GM21786 (cell line): Measurements from ENCODE around the gene PWWP3B.
"Not testable (repeated sequence)": the region's sequence is repeated elsewhere in the genome, so short reads cannot be mapped to it uniquely, and the experiment has no call there.

Source experiments
- ATAC-seq: cut with Tn5 transposase; IDR thresholded peaks from one replicate; pipeline ENCODE4 v1.9.1; 2021; ENCODE audit not compliant: unreplicated experiment

The PWWP3B gene

DNA sequence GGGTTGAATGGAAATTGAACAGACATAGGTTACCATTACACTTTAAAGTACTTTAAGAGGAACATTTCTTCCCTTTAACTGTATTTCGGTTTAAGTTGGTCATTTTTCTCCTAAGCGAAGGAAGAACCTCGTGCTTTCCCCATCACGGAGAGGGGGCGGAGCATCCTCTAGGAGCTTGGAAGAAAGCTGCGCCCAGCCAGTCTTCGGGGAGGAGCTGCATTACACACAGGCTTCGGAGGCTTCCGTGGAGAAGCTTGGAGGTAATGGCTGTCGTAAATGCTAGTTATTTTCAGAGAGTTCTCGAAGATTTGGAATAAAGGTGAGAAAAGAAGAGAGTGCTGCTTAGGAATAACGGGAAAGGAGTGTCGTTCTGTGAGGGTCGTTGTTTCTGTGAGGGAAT lies at the start of gene PWWP3B:
Gene PWWP3B, plus strand, starts transcription at position 199 of the 400 bp plus-strand sequence. CDS start 37,128 bp downstream, outside the sequence.
- ATAC-seq, result no peak

DNA sequence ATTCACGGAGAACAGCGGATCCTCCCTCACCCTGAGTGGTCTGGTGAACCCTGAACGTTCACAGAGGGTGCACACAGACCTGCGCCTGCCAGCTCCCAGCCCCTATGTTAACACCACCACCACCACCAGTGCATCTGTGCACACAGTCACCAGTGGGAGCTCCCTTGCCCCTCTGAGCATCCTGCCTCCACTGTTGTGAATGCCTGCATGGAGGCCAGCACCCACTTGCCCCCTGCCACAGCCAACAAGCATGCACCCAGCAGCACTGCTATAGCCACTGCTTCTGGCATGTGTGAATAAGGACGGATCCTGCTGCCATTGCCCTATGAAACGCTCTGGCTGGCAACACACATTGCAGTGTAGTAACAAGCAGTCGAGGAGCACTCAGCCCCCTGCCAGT lies 29.1 kb upstream of the PWWP3B start:
- ATAC-seq, result no peak

DNA sequence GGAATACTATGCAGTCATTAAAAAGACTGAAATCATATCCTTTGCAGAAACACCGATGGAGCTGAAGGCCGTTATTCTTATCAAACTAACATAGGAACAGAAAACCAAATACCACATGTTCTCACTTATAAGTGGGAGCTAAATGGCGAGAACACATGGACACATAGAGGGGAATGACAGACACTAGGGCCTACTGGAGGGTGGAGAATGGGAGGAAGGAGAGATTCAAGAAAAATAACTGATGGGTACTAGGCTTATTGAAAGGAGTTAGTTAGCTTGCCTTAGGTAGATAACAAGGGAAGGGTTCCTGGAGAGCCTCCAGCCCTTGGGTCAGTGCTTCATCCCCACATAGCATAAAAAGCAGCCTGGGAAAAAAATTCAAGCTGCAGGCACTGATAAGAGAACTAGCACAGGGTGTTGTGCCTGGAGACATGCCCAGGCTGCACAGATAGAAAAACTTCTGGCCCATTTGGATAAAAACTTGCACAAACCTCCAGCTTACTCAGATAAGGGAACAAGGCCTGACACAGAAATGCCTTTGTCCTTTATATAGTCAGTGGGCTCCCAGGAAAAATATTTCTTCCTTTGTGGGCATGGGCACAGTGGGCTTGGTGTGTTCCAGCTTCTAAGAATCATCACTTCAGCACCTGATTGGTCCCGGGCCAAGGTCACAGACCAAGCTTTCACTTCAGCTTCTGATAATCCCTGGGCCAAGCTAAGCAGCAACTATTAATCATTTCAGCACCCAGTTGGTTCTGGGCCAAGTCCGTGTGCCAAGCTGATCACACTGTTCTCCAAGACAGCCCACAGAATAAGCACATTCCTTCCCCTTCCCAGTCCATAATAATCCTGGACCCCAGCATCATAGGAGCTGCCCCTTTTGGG lies 23.1 kb upstream of the PWWP3B start:
- ATAC-seq, result no peak

DNA sequence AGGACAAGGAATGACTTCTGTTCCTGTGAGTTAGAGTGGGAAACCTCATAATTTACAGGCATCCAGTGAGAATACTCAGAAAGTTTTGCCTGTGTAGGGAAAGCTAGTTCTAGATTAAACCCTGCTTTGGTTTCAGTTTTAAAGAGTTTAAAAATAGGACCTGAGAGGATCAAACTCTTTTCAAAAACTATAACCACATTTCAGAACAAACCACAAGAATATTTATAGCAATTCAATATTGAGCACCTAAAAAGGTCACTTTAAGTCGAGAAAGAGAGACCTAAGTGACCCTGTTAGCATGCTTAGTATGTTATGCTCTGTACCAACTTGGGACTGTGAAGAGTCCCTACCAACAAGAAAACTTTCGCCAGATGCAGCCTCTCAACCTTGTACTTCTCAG lies 17.4 kb upstream of the PWWP3B start:
- ATAC-seq, result no peak

DNA sequence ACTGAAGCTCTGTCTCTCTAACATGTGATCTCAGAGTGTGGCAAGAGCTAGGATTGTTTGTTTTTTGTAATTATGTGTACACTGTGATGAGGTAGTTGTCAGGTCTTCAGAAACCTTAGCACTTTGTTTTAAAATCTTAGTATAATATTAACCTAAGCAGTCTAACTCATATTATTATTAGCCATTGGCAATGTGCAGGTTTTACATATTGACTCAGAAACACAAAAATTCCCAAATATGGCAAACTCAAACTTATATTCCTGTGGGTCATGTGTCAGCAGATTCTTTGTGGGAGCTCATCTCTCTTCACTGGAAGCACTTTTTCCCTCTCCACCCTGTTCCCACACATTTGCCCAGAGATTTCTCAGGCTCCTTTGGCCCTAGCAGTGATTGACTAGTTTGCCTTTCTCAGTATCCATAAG lies 8.2 kb upstream of the PWWP3B start:
- no peak for ATAC-seq

DNA sequence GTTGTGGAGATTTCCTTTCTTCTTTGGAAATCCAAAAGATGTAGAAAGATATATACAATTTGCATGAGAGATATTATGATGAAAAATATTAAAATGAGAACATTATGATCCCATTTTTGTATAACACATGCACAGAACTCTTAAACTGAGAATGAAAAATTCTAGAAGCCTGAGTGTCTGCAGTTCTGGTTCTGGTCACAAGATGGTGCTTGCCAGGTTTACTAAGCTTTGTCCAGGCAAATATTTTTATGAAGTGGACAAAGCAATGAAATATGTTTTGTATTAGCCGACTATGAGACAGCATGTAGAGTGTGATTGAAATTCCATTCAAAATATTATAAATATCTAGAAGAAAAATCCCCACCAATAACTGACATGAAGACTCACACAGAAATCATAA lies 2.2 kb downstream of the PWWP3B start:
- no peak for ATAC-seq

DNA sequence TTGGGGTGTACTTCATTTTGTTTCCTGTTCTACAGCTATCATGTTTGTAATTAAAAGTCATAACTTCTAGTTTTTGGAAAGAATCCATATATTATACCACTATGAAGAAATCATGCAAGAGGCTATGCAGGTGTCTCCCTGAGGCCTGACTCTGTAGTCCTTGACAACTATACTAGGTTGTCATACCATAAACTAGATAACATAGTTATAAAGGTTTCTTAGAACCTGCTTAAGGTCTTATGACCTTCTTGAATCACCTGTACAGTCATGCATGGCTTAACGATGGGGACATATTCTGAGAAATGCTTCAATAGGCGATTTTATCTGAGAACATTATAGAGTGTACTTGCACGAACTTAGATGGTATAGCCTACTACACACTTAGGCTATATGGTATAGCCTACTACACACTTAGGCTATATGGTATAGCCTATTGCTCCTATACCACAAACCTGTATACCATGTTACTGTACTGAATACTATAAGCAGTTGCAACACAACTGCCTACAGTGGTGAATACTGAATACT lies 3.3 kb downstream of the PWWP3B start:
- no peak for ATAC-seq

DNA sequence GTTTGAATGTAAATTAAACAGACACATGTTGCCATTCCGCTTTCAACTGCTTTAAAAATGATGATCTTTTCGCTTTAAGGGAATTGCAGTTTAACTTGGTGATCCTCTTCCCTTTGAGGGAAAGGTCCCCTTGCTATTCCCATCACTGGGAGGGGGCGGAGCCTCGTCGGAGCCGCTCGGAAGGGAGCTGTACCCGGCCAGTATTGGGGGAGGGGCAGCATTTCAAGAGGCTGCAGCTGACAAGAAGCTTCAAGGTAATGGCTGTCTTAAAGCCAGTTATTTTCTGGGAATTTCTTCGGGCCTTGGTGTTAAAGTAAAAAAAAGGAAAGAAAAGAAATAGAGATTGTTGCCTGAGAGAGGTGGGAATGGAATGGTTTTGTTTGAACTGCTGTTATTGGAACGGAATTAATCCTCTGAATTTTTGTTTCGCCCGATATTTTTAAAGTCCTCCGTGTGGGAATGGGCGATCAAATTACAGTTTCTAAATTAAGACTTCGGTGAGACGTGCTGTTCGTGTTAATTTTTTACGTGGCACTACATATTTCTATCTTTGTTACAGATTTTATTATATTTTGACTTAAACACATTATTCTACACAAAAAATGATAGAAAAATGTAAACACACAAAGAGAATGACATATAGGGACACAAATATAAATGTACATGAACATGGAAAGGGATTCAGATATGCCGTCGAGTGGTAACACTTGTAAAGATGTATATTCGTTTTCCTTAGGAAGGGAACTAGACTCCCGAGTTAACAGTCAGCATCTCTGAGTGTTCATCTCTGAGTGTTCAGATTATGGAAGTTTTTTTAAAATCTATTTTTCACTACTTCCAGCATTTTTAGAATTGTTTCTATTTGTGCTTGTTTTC lies 9.2 kb downstream of the PWWP3B start:
- no peak for ATAC-seq

DNA sequence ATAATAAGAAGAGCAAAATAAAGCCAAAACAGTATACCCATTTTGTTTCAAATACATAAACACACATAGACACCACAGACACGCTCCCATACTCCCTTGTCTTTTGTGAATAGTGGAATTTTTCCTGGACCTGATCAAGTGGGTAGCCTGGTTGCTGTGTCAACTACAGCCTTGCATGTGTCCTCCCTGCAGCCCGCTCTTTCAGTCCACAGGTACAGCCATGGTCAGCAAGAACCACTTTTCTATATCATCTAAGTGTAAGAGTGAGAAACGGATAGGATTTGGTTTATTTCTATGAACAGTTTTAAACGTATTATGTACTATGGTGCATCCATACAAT lies 9.8 kb downstream of the PWWP3B start:
- ATAC-seq, result no peak

DNA sequence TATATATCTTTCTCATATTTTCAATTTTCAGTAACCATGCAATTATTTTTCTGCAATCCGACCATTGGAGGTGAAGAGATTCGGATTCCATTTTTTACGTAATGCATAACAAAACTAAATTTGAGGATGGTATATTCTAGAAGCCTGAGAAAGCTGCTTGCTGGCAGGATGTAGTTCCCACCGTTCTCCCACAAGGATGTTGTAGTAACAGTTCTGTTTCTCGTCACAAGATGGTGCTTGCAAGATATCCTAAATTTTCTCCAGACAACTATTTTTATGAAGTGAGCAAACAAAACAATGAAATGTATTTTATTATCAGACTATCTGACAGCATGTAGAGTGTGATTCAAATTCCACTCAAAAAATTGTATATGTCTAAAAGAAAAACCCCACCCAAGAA lies 10.7 kb downstream of the PWWP3B start:
- no peak for ATAC-seq

DNA sequence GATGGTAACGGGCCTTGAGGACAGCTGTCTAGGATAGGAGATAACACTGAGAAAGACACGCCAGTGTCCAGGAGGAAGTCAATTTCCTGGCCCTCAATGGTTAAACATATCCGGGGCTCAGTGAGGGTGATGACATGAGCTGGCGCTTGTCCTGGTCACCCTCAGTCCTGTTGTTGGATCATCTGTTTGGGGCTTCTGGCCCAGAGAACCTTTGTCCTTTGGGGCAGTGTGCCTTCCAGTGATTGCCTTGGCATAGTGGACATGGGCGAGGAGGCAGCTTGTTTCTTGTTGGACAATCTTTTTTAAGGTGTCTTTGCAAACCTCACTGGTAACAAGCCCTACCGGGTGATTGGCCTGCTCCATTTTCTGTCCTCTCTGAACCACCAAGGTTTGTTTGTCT lies 15.6 kb downstream of the PWWP3B start:
- not testable (repeated sequence) for ATAC-seq

DNA sequence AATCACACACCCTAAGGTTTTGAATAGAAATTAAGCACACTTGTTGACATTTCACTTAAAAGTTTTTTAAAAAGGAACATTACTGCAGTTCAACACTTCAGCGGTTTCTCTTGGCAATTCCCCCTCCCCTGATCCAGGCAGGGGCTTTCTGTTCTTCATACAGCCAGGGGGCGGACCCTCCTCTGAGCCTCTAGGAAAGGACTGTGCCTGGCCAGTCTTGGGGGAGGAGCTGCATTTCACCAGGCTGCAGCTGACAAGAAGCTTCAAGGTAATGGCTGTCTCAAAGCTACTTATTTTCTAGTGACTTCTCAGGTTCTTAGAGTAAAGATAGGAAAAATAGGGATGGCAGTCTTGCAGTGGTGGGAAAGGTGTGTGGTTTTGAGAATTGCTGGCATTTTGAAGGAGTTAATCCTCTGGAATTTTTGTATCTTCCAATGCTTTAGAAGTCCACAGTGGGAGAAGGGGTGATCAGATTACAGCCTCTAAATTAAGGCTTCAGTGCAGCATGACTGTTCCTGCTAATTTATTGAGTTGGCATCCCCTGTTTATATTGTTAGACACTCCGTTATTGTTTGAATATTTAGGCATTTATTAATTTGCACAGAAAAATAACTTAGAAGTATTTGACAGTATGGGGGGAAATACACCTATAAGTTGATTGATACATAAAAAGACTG lies 33.5 kb downstream of the PWWP3B start:
- ATAC-seq, result no peak

DNA sequence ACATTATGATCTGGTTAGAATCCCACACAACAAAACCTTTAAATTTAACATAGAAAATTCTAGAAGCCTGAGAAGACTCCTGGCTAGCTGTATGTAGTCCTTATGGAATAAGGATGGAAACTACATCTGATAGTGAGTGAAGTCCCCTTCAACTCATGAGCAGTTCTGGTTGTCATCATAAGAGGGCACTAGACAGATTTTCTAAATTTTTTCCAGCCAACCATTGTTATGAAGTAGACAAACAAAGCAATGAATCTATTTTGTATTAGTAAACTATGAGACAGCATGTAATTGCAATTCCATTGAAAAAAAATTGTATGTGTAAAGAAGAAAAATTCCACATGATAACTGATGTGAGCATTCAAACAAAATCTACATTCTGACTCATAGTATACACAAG lies 35.2 kb downstream of the PWWP3B start:
- ATAC-seq, result no peak

DNA sequence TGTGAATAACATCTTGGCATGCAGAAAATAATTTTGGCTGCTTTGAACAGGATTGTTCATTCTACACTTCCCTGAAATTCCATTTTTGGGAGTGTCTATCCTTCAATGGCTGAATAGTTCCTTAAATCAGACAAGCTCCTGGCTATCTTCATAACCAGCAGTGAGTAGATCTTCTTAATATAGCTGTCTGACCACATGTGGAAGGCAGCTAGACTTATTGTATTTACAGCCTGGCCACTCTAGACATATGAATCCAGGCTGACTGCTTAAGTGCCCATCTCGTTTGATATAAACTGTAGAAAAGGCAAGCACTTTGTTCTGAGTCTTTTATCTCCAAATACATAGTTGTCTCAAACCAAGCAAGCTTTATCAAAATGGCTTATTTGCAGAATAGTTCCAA lies 40.0 kb downstream of the PWWP3B start:
- ATAC-seq, result no peak
